WI38 (cell line): ENCODE results near the gene SCAMP5.

ENCODE experiments used
- H3K4me3 ChIP-seq: 2 replicates; pipeline ENCODE4 v1.5.1; 2011; ENCODE audit warnings: low read depth, mild to moderate bottlenecking, control low read depth, low read length
- TF ChIP-seq, protein P1 (sequence below): IDR thresholded peaks from 2 replicates; pipeline ENCODE4 v1.5.1; 2012; ENCODE audit warnings: low read depth, mild to moderate bottlenecking, control low read depth, low read length

Gene SCAMP5

GRCh38 chr15:75052972-75053747, 57.8 kb downstream of the SCAMP5 start:
- TF ChIP-seq, protein P1, sequence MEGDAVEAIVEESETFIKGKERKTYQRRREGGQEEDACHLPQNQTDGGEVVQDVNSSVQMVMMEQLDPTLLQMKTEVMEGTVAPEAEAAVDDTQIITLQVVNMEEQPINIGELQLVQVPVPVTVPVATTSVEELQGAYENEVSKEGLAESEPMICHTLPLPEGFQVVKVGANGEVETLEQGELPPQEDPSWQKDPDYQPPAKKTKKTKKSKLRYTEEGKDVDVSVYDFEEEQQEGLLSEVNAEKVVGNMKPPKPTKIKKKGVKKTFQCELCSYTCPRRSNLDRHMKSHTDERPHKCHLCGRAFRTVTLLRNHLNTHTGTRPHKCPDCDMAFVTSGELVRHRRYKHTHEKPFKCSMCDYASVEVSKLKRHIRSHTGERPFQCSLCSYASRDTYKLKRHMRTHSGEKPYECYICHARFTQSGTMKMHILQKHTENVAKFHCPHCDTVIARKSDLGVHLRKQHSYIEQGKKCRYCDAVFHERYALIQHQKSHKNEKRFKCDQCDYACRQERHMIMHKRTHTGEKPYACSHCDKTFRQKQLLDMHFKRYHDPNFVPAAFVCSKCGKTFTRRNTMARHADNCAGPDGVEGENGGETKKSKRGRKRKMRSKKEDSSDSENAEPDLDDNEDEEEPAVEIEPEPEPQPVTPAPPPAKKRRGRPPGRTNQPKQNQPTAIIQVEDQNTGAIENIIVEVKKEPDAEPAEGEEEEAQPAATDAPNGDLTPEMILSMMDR, result no peak
- H3K4me3 ChIP-seq, result no peak overlapping the region

DNA sequence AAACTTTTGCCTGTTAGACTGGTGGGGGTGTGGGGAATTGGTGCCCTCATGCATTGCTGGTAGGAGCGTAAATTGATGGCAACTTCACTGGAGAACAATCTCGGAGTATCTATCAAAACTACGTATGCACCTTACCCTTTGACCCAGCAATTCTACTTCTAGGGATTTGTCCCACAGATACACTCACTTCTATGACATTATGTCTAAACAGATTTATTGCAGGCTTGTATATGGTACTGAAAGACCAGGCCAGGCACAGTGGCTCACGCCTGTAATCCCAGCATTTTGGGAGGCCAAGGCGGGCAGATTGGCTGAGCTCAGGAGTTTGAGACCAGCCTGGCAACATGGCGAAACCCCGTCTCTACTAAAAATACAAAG, 58.4 kb downstream of the SCAMP5 start:
- TF ChIP-seq, protein P1, result no peak
- no peak overlapping the region for H3K4me3 ChIP-seq

DNA sequence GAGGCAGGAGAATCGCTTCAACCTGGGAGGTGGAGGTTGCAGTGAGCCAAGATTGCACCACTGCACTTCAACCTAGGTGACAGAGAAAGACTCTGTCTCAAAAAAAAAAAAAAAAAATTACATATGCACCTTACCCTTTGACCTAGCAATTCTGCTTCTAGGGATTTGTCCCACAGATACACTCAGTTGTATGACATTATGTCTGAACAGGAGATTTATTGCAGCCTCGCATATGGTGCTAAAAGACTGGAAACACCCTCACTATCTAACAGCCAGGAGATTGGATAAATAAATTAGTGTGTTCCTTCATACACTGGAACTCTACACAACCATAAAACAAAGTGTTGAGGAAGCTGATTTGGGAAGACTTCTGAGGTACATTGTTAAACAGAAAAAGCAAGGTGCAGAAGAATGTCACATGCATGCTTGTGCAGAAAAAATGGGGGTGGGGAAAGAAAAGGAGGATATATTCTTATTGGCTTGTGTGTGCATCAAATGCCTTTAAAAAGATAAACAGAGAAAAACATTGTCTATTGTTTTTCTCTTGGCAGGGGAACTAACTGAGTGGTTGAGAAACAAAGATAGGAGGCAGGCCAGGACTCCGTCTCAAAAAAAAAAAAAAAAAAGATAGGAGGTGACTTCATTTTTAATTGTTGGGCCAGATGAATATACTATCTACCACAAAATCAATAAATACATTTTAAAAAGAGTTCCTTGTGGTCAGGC, 59.0 kb downstream of the SCAMP5 start:
- TF ChIP-seq, protein P1, result no peak
- no peak overlapping the region for H3K4me3 ChIP-seq

DNA sequence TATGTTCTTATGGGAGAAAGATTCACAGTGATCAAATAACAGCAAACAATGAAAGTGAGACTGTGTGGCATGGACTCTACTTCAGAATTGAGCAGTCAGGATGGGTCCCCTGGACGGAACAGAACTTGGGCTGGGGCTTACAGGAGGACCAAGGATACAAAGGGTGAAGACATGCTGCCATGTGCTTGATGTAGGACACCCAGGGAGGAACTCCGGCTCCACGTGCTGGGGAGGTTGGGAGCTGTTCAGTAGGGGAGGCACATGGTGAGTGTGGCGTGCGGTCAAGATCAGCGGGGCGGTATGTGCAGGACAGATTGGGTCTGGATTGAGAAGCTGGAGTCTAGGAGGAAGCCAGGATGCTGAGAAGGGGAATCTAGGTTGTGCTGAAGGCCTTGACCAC, 60.7 kb downstream of the SCAMP5 start:
- TF ChIP-seq, protein P1, result no peak
- H3K4me3 ChIP-seq, result no peak overlapping the region

DNA sequence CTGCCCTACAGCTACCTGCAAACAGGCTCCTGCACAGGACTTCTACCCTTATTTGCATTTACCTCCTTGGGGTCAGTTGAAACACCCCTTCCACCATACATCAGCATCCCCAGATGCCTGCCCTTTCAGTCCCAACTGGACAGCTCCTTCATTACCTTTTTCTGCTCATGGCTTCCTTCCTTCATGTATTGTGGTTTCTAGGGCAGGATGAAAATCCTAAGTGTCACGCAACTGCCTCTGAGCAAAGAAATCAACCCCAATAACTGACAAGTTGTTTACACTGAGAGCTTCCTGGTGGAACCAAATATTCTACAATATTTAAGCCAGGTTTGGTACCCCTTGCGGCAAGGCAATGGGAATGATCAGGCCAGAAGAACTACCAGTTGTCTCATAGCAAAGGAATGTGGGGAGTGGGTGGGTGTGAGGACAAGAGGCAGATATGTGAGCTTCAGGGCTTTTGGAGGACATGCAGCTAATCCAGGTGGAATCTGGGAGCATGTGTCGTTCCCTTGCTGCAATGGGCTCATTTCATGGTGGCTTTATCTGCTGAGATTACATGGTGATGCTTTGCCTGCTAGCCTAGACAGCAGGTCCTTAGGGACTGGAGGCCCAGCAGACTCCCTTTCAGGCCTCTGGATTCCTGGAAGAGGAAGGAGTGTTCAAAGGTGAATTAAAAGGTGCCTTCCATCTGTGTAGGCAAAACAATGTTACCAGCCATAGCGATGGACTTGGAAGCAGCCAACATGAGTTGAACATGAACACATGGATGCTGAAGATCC, 63.0 kb downstream of the SCAMP5 start:
- no peak overlapping the region for H3K4me3 ChIP-seq
- TF ChIP-seq, protein P1, result no peak

DNA sequence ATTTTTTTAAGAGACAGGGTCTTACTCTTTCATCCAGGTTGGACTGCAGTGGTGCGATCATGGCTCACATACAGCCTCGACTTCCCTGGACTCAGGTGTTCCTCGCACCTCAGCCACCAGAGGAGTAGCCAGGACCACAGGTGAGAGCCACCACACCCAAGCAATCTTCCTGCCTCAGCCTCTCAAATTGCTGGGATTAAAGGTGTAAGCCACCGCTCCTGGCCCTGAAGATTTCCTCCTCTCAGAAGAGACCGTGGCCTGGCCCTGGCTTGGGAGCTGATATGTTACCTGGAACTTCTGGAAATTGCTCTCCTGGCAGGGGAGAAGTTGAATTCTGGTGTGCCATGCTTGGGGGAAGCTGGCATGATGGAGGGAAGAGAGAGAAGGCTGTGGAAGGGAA, 64.2 kb downstream of the SCAMP5 start:
- TF ChIP-seq, protein P1, result no peak
- H3K4me3 ChIP-seq, result no peak overlapping the region
